Measurements from ENCODE around the gene LAMB1. TPM values are rescaled to one million over a fixed set of nuclear protein-coding genes. Genes with fewer than 3 reads are reported as not detected.

Gene LAMB1
- total and polyA plus RNA-seq, 2 experiments from 2014 or later, result 31.8 to 34.0 TPM

- H3K4me3 ChIP-seq, result no peak overlapping the region
- no peaks in the 10 kb centered on the region for H3K9me3 ChIP-seq (ENCODE audit: low read depth)
- no peak overlapping the region for H3K27ac ChIP-seq
- TF ChIP-seq CTCF (IDR thresholded peaks at IDR 0.05; ENCODE audit: low read depth, low read length), result no peak
- peaks cover 13% of the 10 kb centered on the region for H3K4me1 ChIP-seq (ENCODE audit: low read depth)
- no peaks in the 10 kb centered on the region for H3K36me3 ChIP-seq
- DNase-seq (ENCODE audit: low read depth in 1 of 2, low spot score in 1 of 2), result no peak
- H3K27me3 ChIP-seq, result no peaks in the 10 kb centered on the region
These were observed 29.1 kb downstream of the LAMB1 start for GRCh38 chr7:107973861-107974260.

DNA sequence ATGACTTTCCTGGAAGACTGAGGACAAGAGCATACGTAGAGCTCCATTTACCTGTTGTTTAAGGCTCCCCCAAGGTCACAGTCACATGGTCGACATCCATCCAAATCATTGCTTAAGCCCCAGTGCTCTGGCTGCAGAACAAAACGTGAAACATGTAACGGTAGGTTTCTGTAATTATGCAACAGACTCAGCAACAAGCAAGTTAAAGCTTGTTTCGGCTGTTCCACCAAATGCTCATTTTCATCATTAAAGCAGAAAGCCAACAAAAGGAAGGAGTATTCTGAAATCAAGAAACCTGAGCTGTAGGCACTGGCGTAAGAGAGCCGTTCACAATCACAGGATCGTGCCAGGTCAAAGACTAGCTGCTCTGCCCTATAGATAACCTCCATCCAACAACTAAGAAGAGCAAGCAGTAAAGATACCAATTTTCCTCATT, 30.0 kb downstream of the LAMB1 start:
- H3K4me3 ChIP-seq, result no peak overlapping the region
- peaks cover 13% of the 10 kb centered on the region for H3K4me1 ChIP-seq (ENCODE audit: low read depth)
- TF ChIP-seq CTCF (IDR thresholded peaks at IDR 0.05; ENCODE audit: low read depth, low read length), result no peak
- DNase-seq (ENCODE audit: low read depth in 1 of 2, low spot score in 1 of 2), result peak in 1 of 2 donors; percentile 75
- no peaks in the 10 kb centered on the region for H3K27me3 ChIP-seq
- H3K9me3 ChIP-seq (ENCODE audit: low read depth), result no peaks in the 10 kb centered on the region
- no peaks in the 10 kb centered on the region for H3K36me3 ChIP-seq
- no peak overlapping the region for H3K27ac ChIP-seq

- Histone ChIP-seq H3K4me3 (no peak overlapping the region), H3K27me3 (no peaks in the 10 kb centered on the region), H3K4me1 (ENCODE audit: low read depth) (peaks cover 18% of the 10 kb centered on the region), H3K27ac (no peak overlapping the region), H3K36me3 (no peaks in the 10 kb centered on the region), H3K9me3 (ENCODE audit: low read depth) (no peaks in the 10 kb centered on the region)
- TF ChIP-seq CTCF (IDR thresholded peaks at IDR 0.05; ENCODE audit: low read depth, low read length), result no peak
- DNase-seq (ENCODE audit: low read depth in 1 of 2, low spot score in 1 of 2), result peak in 1 of 2 donors; percentile 99
These were observed 30.9 kb downstream of the LAMB1 start for GRCh38 chr7:107972075-107972482.

DNA sequence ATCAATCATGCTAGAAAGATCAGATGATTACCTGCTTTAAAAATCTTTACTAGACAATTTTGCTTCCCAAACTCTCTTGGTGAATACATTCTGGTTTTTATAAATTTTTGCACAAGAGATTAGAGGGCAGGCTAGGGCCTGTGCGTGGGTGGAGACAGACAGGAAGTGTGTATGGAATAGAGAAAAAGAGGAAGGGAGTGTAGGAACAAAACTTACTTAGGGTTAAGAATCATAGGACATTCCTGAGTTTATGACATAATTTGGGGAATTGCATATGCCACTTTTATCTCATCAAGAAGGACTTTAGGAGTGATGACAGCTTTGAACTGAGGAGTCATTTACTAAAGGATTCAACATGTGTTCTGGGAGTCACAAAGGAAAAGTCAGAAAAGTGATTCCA, 31.3 kb downstream of the LAMB1 start:
- peak in 1 of 2 donors; percentile 91 for DNase-seq (ENCODE audit: low read depth in 1 of 2, low spot score in 1 of 2)
- no peak overlapping the region for H3K4me3 ChIP-seq
- H3K4me1 ChIP-seq (ENCODE audit: low read depth), result peaks cover 22% of the 10 kb centered on the region
- no peaks in the 10 kb centered on the region for H3K9me3 ChIP-seq (ENCODE audit: low read depth)
- TF ChIP-seq CTCF (IDR thresholded peaks at IDR 0.05; ENCODE audit: low read depth, low read length), result no peak
- no peaks in the 10 kb centered on the region for H3K27me3 ChIP-seq
- no peak overlapping the region for H3K27ac ChIP-seq
- H3K36me3 ChIP-seq, result no peaks in the 10 kb centered on the region

- no peak for TF ChIP-seq CTCF (IDR thresholded peaks at IDR 0.05; ENCODE audit: low read depth, low read length)
- Histone ChIP-seq H3K4me1 (ENCODE audit: low read depth) (peaks cover 26% of the 10 kb centered on the region), H3K27me3 (no peaks in the 10 kb centered on the region), H3K9me3 (ENCODE audit: low read depth) (no peaks in the 10 kb centered on the region), H3K36me3 (no peaks in the 10 kb centered on the region), H3K27ac (no peak overlapping the region), H3K4me3 (no peak overlapping the region)
- DNase-seq (ENCODE audit: low read depth in 1 of 2, low spot score in 1 of 2), result no peak
These were observed 31.9 kb downstream of the LAMB1 start for GRCh38 chr7:107971100-107971499.

- no peak for TF ChIP-seq CTCF (IDR thresholded peaks at IDR 0.05; ENCODE audit: low read depth, low read length)
- H3K27me3 ChIP-seq, result no peaks in the 10 kb centered on the region
These were observed 33.1 kb downstream of the LAMB1 start for GRCh38 chr7:107969856-107970255.

More at GRCh38 chr7:107969856-107970255, 33.1 kb downstream of the LAMB1 start:
- Histone ChIP-seq H3K36me3 (no peaks in the 10 kb centered on the region), H3K9me3 (ENCODE audit: low read depth) (no peaks in the 10 kb centered on the region), H3K4me3 (no peak overlapping the region), H3K4me1 (ENCODE audit: low read depth) (peaks cover 26% of the 10 kb centered on the region), H3K27ac (no peak overlapping the region)
- no peak for DNase-seq (ENCODE audit: low read depth in 1 of 2, low spot score in 1 of 2)

Data from cardiac muscle cell (in vitro differentiated cells and primary cell).